NCI-H1930 (cell line): ENCODE measurements around the gene IFNL2.
"Not testable (repeated sequence)": the region's sequence is repeated elsewhere in the genome, so short reads cannot be mapped to it uniquely, and the experiment has no call there.

ENCODE experiments used
- DNase-seq, 2 experiments: peaks; one replicate each; lab custom pipeline; 2025; lab: John Stamatoyannopoulos, UW

IFNL2 gene

DNA sequence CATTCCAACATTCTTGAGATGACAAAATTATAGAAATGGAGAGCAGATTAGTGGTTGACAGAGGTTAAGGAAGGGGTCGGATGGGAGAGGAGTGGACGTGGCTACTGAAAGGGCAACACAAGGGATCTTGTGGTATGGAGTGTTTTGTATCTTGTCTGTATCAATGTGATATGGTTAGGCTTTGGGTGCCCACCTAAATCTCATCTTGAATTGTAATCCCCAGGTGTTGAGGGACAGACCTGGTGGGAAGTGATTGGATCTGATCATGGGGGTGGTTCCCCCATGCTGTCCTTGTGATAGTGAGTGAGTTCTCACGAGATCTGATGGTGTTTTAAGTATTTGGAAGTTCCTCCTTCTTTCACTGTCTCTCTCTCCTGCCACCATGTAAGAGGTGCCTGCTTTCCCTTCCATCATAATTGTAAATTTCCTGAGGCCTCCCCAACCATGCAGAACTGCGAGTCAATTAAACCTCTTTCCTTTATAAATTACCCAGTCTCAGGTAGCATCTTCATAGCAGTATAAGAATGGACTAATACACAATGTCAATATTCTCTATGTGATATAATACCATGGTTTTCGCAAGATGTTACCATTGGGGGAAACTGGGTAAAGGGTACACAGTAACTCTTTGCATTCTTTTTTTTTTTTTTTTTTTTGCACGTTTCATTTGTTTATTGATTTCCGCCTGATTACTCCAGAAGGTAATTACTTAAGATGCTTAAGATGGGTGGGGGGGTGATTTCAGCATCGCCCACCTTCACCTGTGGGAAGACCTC, 14.6 kb upstream of the IFNL2 start:
- DNase-seq = no peak

DNA sequence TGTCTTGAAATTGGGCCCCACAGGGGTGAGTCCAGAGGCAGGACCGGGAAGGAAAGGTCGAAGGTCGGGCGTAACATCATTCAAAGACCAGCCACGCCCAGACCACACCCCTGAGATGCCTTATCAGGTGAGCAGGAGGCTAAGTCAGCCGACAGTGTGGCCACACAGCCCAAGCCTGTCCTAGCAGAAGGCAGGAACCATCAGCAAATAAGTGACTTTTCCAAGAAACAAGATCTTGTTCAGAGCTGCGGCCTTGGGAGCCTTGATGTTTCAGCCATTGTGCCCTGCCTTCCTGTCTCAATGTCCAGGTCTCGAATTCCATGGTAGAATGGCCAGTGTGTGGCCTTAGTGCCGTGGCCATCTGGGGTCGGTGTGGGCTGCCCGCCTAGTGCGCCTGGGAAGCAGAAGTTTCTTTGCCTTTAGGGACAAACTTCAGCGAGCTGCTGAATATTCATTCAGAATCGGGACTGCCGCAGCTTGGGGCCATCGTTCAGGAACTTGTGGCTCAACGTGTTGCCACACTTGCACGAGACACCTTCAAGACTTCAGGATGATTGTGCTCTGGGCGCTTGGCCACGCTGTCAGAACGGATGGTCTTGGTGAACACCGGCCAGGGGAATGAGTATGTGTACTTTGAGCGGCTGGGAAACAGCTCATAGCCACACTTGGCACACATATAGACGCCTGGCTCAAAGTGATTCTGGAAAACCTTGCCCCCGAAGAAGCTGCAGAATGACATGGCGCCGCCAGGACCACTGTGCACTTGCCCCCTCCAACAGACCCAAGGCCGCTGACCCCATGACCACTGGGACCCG, 13.5 kb upstream of the IFNL2 start:
- no peak for DNase-seq

DNA sequence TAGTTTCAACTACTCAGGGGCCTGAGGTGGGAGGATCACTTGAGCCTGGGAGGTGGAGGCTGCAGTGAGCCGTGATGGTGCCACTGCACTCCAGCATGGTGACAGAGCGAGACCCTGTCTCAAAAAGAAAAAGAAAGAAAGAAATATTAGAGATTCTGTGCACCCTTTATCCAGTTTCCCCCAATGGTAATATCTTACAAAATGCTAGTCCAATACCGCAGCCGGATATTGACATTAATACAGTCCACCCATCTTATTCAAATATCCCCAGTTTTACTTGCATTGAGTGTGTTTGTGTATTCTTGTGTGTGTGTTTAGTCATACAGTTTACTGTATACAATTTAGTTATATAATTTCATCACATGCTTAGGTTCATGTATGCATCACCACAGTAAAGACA, 11.0 kb upstream of the IFNL2 start:
- no peak for DNase-seq

DNA sequence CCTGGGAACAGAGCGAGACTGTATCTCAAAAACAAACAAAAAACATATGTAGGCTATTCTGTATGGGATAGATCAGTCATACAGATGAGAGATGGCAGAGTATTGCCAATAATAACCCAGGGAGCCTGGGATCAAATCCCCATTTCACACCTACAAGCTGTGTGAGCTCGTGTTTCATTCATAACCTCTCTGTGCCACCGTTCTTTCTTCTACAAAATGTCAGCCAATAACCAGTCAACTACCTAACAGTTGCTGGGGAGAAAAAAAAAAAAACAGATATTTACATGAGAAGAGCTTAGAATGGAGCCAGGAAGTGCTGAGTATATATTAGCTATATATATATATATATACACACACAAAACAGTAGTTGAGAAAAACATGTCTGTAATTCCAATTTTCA, 6.5 kb upstream of the IFNL2 start:
- no peak for DNase-seq

DNA sequence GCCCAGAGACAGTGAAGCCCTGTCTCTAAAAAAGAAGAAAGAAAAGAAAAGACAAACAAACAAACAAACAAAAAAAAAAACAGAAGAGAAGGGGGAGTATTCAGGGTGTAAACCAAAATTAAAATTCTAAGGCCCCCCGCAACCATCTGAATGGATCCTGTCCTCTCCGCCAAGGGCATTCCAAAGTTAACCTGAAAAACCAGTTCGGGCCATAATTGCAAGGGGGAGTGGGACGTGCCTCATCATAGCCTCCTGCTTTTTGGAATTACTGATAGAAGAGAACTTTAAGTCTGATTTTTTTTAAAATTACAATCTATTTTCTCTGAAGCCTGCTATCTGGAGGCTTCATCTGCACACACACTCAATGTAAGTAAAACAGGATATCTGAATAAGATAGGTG, 5.7 kb upstream of the IFNL2 start:
- no peak for DNase-seq

DNA sequence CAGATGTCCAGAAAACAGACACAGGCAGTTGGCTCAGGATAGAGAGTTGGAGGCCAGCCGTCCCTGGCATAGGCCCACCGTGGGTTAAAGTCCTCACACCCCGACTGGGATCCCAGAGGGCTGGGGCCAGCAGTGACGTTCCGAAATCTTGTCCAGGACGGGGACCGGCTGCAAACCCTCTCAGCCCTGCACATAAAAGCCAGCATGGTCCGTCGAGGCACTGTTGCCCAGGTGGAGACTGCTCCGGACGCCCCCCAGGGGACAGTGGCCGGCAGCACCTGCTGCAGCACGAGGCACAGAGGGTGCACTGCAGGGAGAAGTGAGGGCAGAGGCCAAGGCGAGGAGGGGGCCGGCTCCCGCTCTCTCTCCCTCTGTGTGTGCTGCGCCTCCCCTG, 4.3 kb upstream of the IFNL2 start:
- no peak for DNase-seq

DNA sequence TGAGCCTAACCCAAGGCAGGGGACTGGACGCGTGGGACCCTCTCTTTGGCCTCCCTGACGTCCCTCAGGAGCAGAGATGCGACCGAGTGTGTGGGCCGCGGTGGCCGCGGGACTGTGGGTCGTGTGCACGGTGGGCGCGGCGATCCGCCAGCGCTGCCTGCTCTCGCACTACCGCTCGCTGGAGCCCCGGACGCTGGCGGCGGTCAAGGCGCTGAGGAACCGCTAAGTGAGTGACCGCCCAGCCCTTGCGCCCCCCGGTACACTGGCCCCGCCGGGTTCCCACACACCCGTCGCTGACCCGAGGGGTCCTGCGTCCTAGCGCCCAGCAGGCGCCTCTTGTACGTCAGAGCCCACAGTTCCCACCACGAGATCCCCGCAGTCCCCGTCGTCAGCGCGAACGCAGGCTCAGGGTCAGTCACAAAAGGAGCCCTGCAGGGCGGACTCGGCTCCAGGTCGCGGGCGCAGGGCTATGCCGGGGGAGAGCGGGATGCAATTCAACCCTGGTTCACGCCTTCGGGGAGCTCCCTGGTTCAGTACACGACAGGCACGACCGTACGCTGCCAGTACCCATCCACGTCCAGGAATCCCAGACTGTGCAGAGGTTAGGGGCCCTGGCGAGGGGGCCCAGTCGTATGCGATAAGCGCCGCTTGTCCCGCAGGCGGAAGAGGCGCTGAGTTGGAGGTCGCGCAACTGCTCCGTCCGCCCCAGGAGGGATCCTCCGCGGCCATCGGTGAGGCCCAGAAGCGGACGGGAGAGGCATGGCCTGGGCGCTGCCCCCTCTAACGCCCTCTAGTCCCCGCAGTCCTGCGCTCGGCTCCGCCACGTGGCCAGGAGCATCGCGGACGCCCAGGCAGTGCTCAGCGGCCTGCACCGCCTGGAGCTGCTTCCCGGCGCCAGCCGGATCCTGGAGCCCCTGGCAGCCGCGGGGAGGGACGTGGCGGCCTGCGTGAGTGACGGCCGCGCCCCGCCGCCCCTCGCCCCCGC, 3.6 kb upstream of the IFNL2 start:
- DNase-seq = no peak

DNA sequence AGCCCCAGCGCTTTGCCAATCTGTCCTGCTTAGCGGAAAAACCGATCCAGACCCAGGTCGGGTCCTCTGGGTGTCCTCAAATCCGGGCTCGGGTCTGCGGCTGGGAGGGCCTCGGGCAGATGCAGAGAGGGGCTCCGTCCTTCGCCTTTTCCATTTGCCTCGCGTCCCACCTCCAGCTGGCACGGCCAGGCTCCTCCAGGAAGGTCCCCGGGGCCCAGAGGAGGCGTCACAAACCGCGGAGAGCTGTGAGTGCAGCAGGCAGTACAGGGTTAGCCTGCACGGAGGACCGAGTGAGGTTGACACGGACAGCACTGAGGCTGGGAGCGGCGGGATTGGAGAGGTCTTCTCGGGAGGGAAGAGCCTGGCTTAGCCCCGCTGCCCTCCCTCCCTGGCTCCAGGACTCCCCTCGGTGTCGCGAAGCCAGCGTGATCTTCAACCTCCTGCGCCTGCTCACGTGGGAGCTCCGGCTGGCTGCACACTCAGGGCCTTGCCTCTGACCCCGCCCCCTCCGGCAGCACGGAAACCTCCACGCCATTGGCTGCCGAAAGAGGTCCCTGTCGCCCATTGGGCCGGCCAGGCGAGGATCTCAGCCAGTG, 2.8 kb upstream of the IFNL2 start:
- peak; percentile 48 to 58 for DNase-seq

DNA sequence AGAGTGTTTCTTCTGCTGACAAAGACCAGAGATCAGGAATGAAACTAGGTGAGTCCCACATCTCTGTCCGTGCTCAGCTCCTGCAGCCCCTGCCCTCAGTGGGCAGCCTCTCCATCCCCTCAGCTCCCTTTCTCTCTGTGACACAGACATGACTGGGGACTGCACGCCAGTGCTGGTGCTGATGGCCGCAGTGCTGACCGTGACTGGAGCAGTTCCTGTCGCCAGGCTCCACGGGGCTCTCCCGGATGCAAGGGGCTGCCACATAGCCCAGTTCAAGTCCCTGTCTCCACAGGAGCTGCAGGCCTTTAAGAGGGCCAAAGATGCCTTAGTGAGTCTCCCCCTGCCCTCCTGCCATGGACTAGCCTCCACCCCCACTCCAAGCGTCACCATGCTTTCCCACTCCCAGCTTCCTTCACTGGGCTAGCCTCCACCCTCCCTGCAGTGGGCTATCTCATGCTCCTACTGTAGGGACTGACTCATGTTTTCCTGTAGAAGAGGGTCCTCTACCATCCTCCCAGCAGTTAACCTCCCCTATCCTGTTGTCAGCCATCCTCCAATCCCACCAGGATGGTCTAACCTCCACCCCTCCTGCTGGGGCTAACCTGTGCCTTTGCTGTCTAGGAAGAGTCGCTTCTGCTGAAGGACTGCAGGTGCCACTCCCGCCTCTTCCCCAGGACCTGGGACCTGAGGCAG, 481 bp downstream of the IFNL2 start:
- DNase-seq = not testable (repeated sequence)

DNA sequence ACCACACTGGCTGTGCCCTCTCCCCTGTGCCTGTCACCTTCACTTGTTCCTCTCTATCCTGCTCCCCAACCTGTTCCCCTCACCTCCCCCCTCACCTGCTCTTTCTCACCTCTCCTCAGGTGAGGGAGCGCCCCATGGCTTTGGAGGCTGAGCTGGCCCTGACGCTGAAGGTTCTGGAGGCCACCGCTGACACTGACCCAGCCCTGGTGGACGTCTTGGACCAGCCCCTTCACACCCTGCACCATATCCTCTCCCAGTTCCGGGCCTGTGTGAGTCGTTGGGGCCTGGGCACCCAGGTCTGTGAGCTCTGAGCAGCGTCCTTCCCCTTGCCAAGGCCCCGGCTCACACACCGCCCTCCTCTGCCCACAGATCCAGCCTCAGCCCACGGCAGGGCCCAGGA, 1.2 kb downstream of the IFNL2 start:
- not testable (repeated sequence) for DNase-seq

DNA sequence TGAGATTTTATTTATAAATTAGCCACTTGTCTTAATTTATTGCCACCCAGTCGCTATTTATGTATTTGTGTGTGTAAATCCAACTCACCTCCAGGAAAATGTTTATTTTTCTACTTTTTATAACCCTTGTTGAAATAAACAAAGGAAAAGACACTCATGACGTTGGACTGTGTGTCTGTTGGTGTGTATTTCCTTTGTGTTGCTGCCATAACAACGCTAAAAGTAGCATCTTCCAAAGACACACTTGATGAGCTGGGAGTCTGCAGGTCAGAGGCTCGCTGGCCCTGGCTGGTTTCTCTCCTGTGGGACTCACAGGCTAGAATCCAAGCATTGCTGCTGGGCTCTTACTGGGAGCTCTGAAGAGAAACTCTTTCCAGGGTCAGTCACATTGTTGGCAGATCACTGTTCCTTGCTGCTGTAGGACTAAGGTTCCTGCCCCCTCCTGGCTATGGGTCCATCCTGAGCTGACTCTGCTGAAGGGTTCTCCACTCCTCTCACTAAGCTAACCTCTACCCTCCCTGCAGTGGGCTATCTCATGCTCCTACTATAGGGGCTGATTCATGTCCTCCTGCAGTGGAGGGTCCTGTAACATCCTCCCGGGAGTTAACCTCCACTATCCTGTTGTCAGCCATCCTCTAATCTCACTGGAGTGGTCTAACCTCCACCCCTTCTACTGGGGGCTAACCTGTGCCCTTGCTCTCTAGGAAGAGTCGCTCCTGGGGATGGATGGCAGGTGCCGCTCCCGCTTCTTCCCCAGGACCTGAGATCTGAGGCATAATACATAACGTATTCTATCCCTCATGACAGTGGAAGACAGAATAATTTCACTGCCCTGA, 2.1 kb downstream of the IFNL2 start:
- no peak for DNase-seq

DNA sequence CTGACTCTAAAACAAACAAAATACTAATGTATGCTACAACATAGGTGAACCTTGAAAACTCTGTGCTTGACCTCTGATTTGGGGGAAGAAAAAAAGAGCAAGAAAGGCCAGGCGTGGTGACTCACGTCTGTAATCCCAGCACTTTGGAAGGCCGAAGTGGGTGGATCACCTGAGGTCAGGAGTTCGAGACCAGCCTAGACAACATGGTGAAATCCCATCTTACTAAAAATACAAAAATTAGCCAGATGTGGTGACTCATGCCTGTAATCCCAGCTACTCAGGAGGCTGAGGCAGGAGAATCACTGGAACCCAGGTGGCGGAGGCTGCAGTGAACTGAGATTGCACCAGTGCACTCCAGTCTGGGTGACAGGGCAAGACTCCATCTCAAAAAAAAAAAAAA, 5.7 kb downstream of the IFNL2 start:
- DNase-seq = not testable (repeated sequence)

DNA sequence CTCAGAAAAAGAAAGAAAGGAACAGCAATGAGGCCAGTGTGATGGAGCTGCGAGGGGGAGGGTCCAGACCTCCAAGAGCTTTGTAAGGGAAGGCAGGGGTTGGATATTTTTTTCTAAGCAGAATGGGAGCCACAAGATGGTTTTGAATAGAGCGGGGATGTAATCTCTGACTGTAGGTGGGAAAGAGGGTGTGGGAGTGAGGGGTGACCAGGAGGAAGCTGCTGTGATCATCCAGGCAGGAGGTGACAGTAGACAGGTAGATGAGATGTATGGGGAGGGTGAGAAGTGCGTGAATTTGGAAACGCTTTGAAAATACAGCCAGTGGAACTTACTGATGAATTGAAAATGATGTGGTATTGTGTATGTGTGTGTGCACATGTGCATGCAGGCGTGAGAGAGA, 7.4 kb downstream of the IFNL2 start:
- DNase-seq = no peak

DNA sequence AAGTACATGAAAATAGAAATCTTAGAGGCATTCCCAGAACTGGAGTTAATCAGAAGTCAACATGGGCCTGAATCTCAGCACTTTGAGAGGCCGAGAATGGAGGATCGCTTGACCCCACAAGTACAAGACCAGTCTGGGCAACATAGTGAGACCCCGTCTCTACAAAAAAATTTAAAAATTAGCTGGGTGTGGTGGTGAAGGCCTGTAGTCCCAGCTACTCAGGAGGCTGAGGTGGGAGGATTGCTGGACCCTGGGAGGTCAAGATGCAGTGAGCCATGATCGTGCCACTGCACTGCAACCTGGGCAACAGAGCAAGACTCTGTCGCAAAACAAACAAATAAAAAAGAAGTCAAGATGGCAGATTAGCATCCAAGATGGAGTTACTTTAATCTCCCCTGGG, 8.5 kb downstream of the IFNL2 start:
- DNase-seq = no peak

DNA sequence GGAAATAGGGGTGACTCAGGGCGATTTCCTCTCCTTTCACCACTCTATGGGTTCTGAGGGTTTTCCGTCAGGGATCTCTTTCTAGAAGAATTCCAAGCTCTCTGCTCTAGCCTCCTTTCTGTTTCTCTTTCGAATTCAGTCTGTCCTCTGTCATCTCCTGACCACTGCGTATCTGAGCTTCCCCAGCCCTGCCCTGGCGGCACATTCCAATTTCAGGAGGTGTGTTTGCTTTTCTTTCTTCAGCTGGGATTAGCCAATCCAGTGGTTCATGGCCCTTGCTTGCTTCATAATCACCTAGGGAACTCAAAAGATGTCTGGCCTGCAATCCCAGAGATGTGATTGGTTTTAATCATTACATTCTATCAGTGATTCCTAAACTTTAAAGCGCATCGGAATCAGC, 9.4 kb downstream of the IFNL2 start:
- DNase-seq = no peak

DNA sequence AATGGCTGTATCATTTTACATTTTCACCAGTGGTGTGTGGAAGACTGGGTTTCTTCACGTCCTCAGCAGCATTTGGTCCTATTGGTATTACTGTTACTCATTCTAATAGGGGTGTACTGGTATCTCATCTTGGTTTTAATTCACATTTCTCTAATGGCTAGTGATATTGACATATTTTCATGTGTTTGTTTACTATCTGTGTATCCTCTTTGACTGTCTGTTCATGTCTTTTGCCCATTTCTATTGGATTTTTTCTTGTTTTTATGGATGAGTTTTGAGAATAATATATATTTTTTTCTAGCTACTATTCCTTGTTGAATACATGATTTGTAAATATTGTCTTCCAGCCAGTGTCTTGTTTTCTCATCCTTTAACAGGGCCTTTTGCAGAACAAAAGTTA, 13.8 kb downstream of the IFNL2 start:
- no peak for DNase-seq

DNA sequence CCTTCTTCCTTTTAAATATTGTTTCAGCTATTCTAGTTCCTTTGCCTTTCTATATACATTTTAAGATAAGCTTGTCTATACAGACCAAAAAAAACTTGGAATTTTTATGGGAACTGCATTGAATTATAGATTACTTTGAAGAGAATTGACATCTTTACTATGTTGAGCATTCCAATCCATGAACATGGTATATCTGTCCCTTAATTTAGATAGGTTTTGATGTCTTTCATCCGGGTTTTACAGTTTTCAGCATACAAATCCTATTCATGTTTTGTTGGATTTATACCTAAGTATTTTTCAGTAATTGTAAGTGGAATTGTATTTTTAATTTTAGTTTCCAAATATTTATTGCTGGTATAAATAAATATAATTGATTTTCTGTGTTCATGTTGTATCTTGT, 15.8 kb downstream of the IFNL2 start:
- DNase-seq = no peak

DNA sequence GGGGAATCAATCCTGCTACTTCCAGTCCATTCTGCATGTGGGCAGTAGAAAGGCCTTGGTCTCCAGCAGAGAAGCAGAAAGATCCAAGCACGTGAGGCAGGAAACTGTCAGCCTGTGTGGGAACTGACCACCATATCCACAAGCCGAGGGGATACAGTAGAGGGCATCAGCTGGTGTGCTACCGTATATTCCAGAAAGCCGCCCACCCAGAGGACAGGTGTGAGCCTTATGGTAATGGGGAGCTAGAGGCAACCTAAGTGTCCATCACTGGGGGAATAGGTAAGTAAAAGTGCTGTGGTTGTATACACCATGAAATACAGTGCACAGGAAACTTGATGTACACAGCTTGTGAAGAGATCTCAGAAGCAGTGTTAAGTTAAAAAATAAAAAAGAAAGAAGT, 25.2 kb downstream of the IFNL2 start:
- DNase-seq = no peak

DNA sequence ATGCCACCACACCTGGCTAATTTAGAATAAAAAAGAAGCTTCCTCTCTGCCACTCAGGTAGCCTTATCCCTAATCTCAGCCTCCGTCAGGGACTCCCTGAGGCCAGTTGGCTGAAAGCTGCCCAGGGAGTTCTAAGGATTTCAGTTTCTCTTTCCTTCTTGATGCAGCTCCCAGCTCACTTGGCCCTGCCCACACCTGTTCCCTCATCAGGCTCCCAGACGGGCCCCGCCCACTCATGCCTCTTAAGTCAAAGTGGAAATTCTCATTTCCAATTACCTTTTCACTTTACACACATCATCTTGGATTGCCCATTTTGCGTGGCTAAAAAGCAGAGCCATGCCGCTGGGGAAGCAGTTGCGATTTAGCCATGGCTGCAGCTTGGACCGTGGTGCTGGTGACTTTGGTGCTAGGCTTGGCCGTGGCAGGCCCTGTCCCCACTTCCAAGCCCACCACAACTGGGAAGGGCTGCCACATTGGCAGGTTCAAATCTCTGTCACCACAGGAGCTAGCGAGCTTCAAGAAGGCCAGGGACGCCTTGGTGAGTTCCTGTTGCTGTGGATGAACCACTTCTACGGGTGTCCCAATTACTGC, 28.0 kb downstream of the IFNL2 start, which contains the start of gene IFNL1:
TSS of gene IFNL1 (plus strand) at position 353 of the 591 bp plus-strand sequence. CDS start at position 368, 15 bp downstream.
- no peak for DNase-seq

DNA sequence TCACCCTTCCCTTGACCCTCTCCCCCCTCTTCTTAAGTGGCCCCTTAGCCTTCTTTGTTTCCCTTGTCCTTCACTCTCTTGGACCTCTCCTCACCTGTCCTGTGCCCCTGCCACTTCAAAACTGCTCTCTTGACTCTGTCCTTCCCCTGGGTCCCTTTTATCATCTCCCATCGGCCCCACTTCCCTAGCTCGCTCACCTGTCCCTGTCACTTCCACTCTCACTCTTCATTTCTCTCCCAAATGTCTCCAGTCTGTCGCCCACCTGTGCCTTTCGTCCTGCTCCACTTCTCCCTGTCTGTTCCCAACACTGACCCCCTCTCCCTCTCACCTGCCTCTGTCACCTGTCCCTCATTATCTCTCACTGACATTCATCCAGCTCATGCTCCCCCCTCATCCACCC, 28.7 kb downstream of the IFNL2 start:
- DNase-seq = no peak
